GM18526 (cell line): ENCODE measurements around the gene SPDYE11.
"Not testable (repeated sequence)": the region's sequence is repeated elsewhere in the genome, so short reads cannot be mapped to it uniquely, and the experiment has no call there.

ENCODE experiments used
- POLR2A ChIP-seq: IDR thresholded peaks from 3 replicates; pipeline ENCODE4 v1.6.1; 2011; ENCODE audit not compliant: insufficient read length; ENCODE audit errors: extremely low read depth

Gene SPDYE11

DNA sequence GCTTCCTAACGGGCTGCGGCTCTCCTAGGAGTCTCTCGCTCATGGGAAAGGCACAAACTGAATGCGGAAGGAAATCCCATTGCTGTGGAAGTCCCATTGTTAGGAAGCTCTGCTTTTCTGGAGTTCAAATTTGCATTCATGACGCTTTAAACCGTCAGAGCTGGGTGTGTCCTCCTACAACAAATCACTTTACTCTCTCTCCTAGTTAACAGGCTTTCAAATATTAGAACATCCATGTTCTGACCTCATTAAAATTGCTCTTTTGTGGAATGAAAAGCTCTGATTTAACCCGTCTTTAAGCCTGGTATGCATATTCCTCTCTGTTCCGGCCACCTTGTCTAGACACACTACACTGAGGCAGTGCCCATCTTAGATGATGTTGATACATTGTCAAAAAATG, at the start of gene SPDYE11:
Gene SPDYE11, minus strand, starts transcription at position 101 of the 400 bp plus-strand sequence. CDS start 1,800 bp downstream, outside the sequence.
- not testable (repeated sequence) for TF ChIP-seq POLR2A

DNA sequence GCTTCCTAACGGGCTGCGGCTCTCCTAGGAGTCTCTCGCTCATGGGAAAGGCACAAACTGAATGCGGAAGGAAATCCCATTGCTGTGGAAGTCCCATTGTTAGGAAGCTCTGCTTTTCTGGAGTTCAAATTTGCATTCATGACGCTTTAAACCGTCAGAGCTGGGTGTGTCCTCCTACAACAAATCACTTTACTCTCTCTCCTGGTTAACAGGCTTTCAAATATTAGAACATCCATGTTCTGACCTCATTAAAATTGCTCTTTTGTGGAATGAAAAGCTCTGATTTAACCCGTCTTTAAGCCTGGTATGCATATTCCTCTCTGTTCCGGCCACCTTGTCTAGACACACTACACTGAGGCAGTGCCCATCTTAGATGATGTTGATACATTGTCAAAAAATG, 28.2 kb upstream of the SPDYE11 start, which contains the start of gene SPDYE9:
Gene SPDYE9, minus strand, starts transcription at position 101 of the 400 bp plus-strand sequence. CDS start 1,800 bp downstream, outside the sequence.
- TF ChIP-seq POLR2A = not testable (repeated sequence)

DNA sequence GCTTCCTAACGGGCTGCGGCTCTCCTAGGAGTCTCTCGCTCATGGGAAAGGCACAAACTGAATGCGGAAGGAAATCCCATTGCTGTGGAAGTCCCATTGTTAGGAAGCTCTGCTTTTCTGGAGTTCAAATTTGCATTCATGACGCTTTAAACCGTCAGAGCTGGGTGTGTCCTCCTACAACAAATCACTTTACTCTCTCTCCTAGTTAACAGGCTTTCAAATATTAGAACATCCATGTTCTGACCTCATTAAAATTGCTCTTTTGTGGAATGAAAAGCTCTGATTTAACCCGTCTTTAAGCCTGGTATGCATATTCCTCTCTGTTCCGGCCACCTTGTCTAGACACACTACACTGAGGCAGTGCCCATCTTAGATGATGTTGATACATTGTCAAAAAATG, 28.0 kb downstream of the SPDYE11 start, which contains the start of gene SPDYE8:
Gene SPDYE8, minus strand, starts transcription at position 101 of the 400 bp plus-strand sequence. CDS start 1,800 bp downstream, outside the sequence.
- not testable (repeated sequence) for TF ChIP-seq POLR2A

- TF ChIP-seq POLR2A = peak; percentile 86
Measured at GRCh38 chr7:73005693-73006447, 51.8 kb downstream of the SPDYE11 start.
